Neural crest cell (in vitro differentiated cells): ENCODE data around the gene ZBTB40. TPM values are rescaled to one million over a fixed set of nuclear protein-coding genes. Genes with fewer than 3 reads are reported as not detected.

Source experiments
- DNase-seq: peaks from one replicate; pipeline ENCODE4 v3.0.0; 2021; ENCODE audit warnings: low read depth, mixed read lengths, low spot score
- H3K27ac Mint-ChIP-seq: one replicate; pipeline ENCODE4 v1.8.0; 2021; ENCODE audit warnings: mild to moderate bottlenecking, mixed read lengths; ENCODE audit not compliant: unreplicated experiment
- H3K27me3 Mint-ChIP-seq: 2 replicates; pipeline ENCODE4 v1.8.0; 2021; ENCODE audit warnings: low read depth, mild to moderate bottlenecking, mixed read lengths
- H3K36me3 Mint-ChIP-seq: 2 replicates; pipeline ENCODE4 v1.8.0; 2021; ENCODE audit warnings: low read depth, mild to moderate bottlenecking, mixed read lengths
- H3K4me1 Mint-ChIP-seq: 2 replicates; pipeline ENCODE4 v1.8.0; 2021; ENCODE audit warnings: mixed read lengths
- H3K4me3 Mint-ChIP-seq: one replicate; pipeline ENCODE4 v1.8.0; 2021; ENCODE audit warnings: mild to moderate bottlenecking, mixed read lengths
- H3K9me3 Mint-ChIP-seq: 2 replicates; pipeline ENCODE4 v1.8.0; 2021; ENCODE audit warnings: mixed read lengths
- CTCF ChIP-seq: fragments of 200-600 bp; sonication (generic); conservative IDR thresholded peaks from 2 replicates; pipeline ENCODE4 v1.5.0; 2021; ENCODE audit warnings: antibody characterized with exemption, mild to moderate bottlenecking
- total RNA-seq: library from RNA; stranded (reverse); gene quantifications from 2 replicates; pipeline ENCODE4 v1.2.1, GENCODE V29; 2021

The ZBTB40 gene
- total RNA-seq, 1 donor from 2014 or later, result 31.8 TPM

- no peak overlapping the region for H3K4me3 Mint-ChIP-seq
- peaks cover 30% of the 10 kb centered on the region for H3K4me1 Mint-ChIP-seq
- H3K9me3 Mint-ChIP-seq, result no peaks in the 10 kb centered on the region
- no peak for TF ChIP-seq CTCF
- no peak overlapping the region for H3K27ac Mint-ChIP-seq
- peaks cover 14% of the 10 kb centered on the region for H3K36me3 Mint-ChIP-seq
- DNase-seq, result no peak
- H3K27me3 Mint-ChIP-seq, result no peaks in the 10 kb centered on the region
Observed at GRCh38 chr1:22496536-22497160, 45.0 kb downstream of the ZBTB40 start.

GRCh38 chr1:22498463-22498862 is 46.8 kb downstream of the ZBTB40 start:
- no peak for DNase-seq
- Mint-ChIP-seq H3K27me3 (no peaks in the 10 kb centered on the region), H3K4me3 (no peak overlapping the region), H3K36me3 (peaks cover 7% of the 10 kb centered on the region), H3K27ac (no peak overlapping the region), H3K4me1 (peaks cover 40% of the 10 kb centered on the region), H3K9me3 (no peaks in the 10 kb centered on the region)
- no peak for TF ChIP-seq CTCF

- no peak for DNase-seq
- Mint-ChIP-seq H3K4me3 (peak overlapping the region; percentile 1), H3K4me1 (peaks cover 42% of the 10 kb centered on the region), H3K9me3 (no peaks in the 10 kb centered on the region), H3K27me3 (no peaks in the 10 kb centered on the region), H3K36me3 (peaks cover 3% of the 10 kb centered on the region), H3K27ac (no peak overlapping the region)
- peak; percentile 10 for TF ChIP-seq CTCF
Observed at GRCh38 chr1:22500058-22500457, 48.4 kb downstream of the ZBTB40 start.

GRCh38 chr1:22500471-22500870 is 48.8 kb downstream of the ZBTB40 start:
- Mint-ChIP-seq H3K4me3 (peak overlapping the region; percentile 1), H3K36me3 (peaks cover 3% of the 10 kb centered on the region), H3K4me1 (peaks cover 42% of the 10 kb centered on the region), H3K27ac (no peak overlapping the region), H3K9me3 (no peaks in the 10 kb centered on the region), H3K27me3 (no peaks in the 10 kb centered on the region)
- peak; percentile 21 for TF ChIP-seq CTCF
- DNase-seq, result peak; percentile 33

GRCh38 chr1:22502202-22502601 is 50.6 kb downstream of the ZBTB40 start:
- no peak overlapping the region for H3K4me3 Mint-ChIP-seq
- H3K27me3 Mint-ChIP-seq, result no peaks in the 10 kb centered on the region
- no peak for DNase-seq
- H3K27ac Mint-ChIP-seq, result no peak overlapping the region
- H3K36me3 Mint-ChIP-seq, result no peaks in the 10 kb centered on the region
- H3K4me1 Mint-ChIP-seq, result peaks cover 42% of the 10 kb centered on the region
- no peak for TF ChIP-seq CTCF
- no peaks in the 10 kb centered on the region for H3K9me3 Mint-ChIP-seq
